IPS DF 4.7 (cell line): ENCODE data around the gene SSR1.
"Not testable (repeated sequence)": the region's sequence is repeated elsewhere in the genome, so short reads cannot be mapped to it uniquely, and the experiment has no call there.

Source experiments
- DNase-seq: peaks from one replicate; pipeline ENCODE4 v3.0.0-alpha.2; 2013; ENCODE audit warnings: low spot score; ENCODE audit errors: extremely low read depth

SSR1 gene

GRCh38 chr6:7317538-7317937 lies 4.5 kb upstream of the SSR1 start:
- no peak for DNase-seq

- DNase-seq = no peak
These were observed 3.9 kb upstream of the SSR1 start for GRCh38 chr6:7316658-7317533.

GRCh38 chr6:7315948-7316365 lies 3.0 kb upstream of the SSR1 start:
- DNase-seq = no peak

- DNase-seq = not testable (repeated sequence)
These were observed 2.3 kb upstream of the SSR1 start for GRCh38 chr6:7315087-7315947.

- no peak for DNase-seq
These were observed 1.4 kb upstream of the SSR1 start for GRCh38 chr6:7314414-7314813.

- DNase-seq = no peak
These were observed 636 bp upstream of the SSR1 start for GRCh38 chr6:7313505-7314165.

GRCh38 chr6:7311917-7312615 lies 933 bp downstream of the SSR1 start:
- no peak for DNase-seq

GRCh38 chr6:7311176-7311575 lies 1.8 kb downstream of the SSR1 start:
- no peak for DNase-seq

- no peak for DNase-seq
These were observed 3.9 kb downstream of the SSR1 start for GRCh38 chr6:7309050-7309449.

- DNase-seq = no peak
These were observed 5.5 kb downstream of the SSR1 start for GRCh38 chr6:7307533-7307932.

- DNase-seq = no peak
These were observed 8.2 kb downstream of the SSR1 start for GRCh38 chr6:7304821-7305220.

GRCh38 chr6:7301702-7302101 lies 11.3 kb downstream of the SSR1 start:
- no peak for DNase-seq

- DNase-seq = no peak
These were observed 12.1 kb downstream of the SSR1 start for GRCh38 chr6:7300926-7301325.

GRCh38 chr6:7298113-7298512 lies 14.9 kb downstream of the SSR1 start:
- DNase-seq = no peak

- DNase-seq = no peak
These were observed 16.4 kb downstream of the SSR1 start for GRCh38 chr6:7296602-7297001.

- no peak for DNase-seq
These were observed 17.1 kb downstream of the SSR1 start for GRCh38 chr6:7295916-7296315.

- DNase-seq = no peak
These were observed 20.3 kb downstream of the SSR1 start for GRCh38 chr6:7292596-7293255.

GRCh38 chr6:7290079-7290478 lies 22.9 kb downstream of the SSR1 start:
- DNase-seq = no peak

- DNase-seq = no peak
These were observed 27.6 kb downstream of the SSR1 start for GRCh38 chr6:7285416-7285815.

- no peak for DNase-seq
These were observed 29.3 kb downstream of the SSR1 start for GRCh38 chr6:7283676-7284075.
